Dendritic cell treated with granulocyte-macrophage colony-stimulating factor and Interleukin-4, amounts not matched to agents 40 ng/mL and 50 ng/mL, for 4 days (primary cell): ENCODE data around the gene TLX2.

Experiments used
- H3K27ac Mint-ChIP-seq: one replicate; pipeline ENCODE4 v1.8.0; 2022; ENCODE audit warnings: mild to moderate bottlenecking, mixed read lengths
- H3K27me3 Mint-ChIP-seq: one replicate; pipeline ENCODE4 v1.8.0; 2022; ENCODE audit warnings: mild to moderate bottlenecking, mixed read lengths
- H3K36me3 Mint-ChIP-seq: one replicate; pipeline ENCODE4 v1.8.0; 2022; ENCODE audit warnings: low read depth, mixed read lengths
- H3K4me1 Mint-ChIP-seq: one replicate; pipeline ENCODE4 v1.8.0; 2022; ENCODE audit warnings: low read depth, mixed read lengths
- H3K4me3 Mint-ChIP-seq: one replicate; pipeline ENCODE4 v1.8.0; 2022; ENCODE audit warnings: mild to moderate bottlenecking, moderate library complexity, mixed read lengths
- H3K9me3 Mint-ChIP-seq: one replicate; pipeline ENCODE4 v1.8.0; 2022; ENCODE audit warnings: mixed read lengths
- intact Hi-C: fragments of 100-400 bp; cut with micrococcal nuclease; formaldehyde crosslinking; loops from one replicate; pipeline ENCODE4 v1.15.0; 2022

The TLX2 gene

GRCh38 chr2:74528600-74529356, 14.5 kb downstream of the TLX2 start:
- Mint-ChIP-seq H3K4me3 (peak overlapping the region; percentile 99), H3K4me1 (peaks cover 48% of the 10 kb centered on the region), H3K9me3 (no peaks in the 10 kb centered on the region), H3K27me3 (no peaks in the 10 kb centered on the region), H3K27ac (peak overlapping the region; percentile 97), H3K36me3 (peaks cover 67% of the 10 kb centered on the region)
- intact Hi-C loops = loop anchor here (1.0 to 2.0 kb wide), 3 partner anchors 21 to 74 kb away; partner anchors contain the start of genes INO80B, PCGF1 and TTC31

- H3K27ac Mint-ChIP-seq = peak within 1 kb of the TSS; percentile 97
- no peaks in the 10 kb centered on the region for H3K27me3 Mint-ChIP-seq
- intact Hi-C loops = loop anchor here (1.0 to 5.0 kb wide), 6 partner anchors 22 to 277 kb away; partner anchors contain the start of genes INO80B, LBX2, PCGF1 and TTC31
- peak within 1 kb of the TSS; percentile 99 for H3K4me3 Mint-ChIP-seq
- H3K4me1 Mint-ChIP-seq = peaks cover 48% of the 10 kb centered on the region
- no peaks in the 10 kb centered on the region for H3K9me3 Mint-ChIP-seq
- H3K36me3 Mint-ChIP-seq = peaks cover 75% of the 10 kb centered on the region
These were observed 15.3 kb downstream of the TLX2 start, which contains the start of the genes AUP1 and HTRA2 for GRCh38 chr2:74529357-74530238. TSS of gene AUP1 (minus strand) at chr2:74529706. CDS start at chr2:74529629, 77 bp downstream. TSS of gene HTRA2 (plus strand) at chr2:74529933. CDS start at chr2:74530007, 74 bp downstream.

- Mint-ChIP-seq H3K36me3 (peaks cover 81% of the 10 kb centered on the region), H3K9me3 (no peaks in the 10 kb centered on the region), H3K27me3 (no peaks in the 10 kb centered on the region)
These were observed 16.3 kb downstream of the TLX2 start for GRCh38 chr2:74530239-74531187.

GRCh38 chr2:74531666-74532065, 17.4 kb downstream of the TLX2 start:
- H3K27ac Mint-ChIP-seq = peak overlapping the region; percentile 39
- intact Hi-C loops = loop anchor here (5.0 kb wide), 3 partner anchors 34 to 279 kb away; partner anchors contain the start of gene LBX2
- H3K27me3 Mint-ChIP-seq = no peaks in the 10 kb centered on the region
- H3K9me3 Mint-ChIP-seq = no peaks in the 10 kb centered on the region
- H3K4me1 Mint-ChIP-seq = peaks cover 41% of the 10 kb centered on the region
- no peak overlapping the region for H3K4me3 Mint-ChIP-seq
- peaks cover 78% of the 10 kb centered on the region for H3K36me3 Mint-ChIP-seq

More at GRCh38 chr2:74530239-74531187, 16.3 kb downstream of the TLX2 start:
- peak overlapping the region; percentile 99 for H3K4me3 Mint-ChIP-seq
- intact Hi-C loops = loop anchor here (5.0 kb wide), 3 partner anchors 33 to 278 kb away; partner anchors contain the start of gene LBX2
- peaks cover 48% of the 10 kb centered on the region for H3K4me1 Mint-ChIP-seq
- peak overlapping the region; percentile 97 for H3K27ac Mint-ChIP-seq

- Mint-ChIP-seq H3K27me3 (no peaks in the 10 kb centered on the region), H3K4me1 (peaks cover 36% of the 10 kb centered on the region), H3K36me3 (peaks cover 72% of the 10 kb centered on the region), H3K4me3 (no peak overlapping the region), H3K27ac (peak overlapping the region; percentile 39), H3K9me3 (no peaks in the 10 kb centered on the region)
- intact Hi-C loops = loop anchor here (5.0 kb wide), 3 partner anchors 35 to 280 kb away; partner anchors contain the start of gene LBX2
These were observed 18.0 kb downstream of the TLX2 start for GRCh38 chr2:74532222-74532621.

GRCh38 chr2:74533464-74533863, 19.2 kb downstream of the TLX2 start:
- Mint-ChIP-seq H3K4me3 (no peak overlapping the region), H3K27me3 (peaks cover 2% of the 10 kb centered on the region), H3K4me1 (peaks cover 23% of the 10 kb centered on the region), H3K9me3 (no peaks in the 10 kb centered on the region), H3K36me3 (peaks cover 60% of the 10 kb centered on the region), H3K27ac (no peak overlapping the region)
- intact Hi-C loops = loop anchor here (5.0 kb wide), 3 partner anchors 36 to 281 kb away; partner anchors contain the start of gene LBX2

- intact Hi-C loops = loop anchor here (5.0 kb wide), 3 partner anchors 37 to 282 kb away; partner anchors contain the start of gene LBX2
- no peak overlapping the region for H3K4me3 Mint-ChIP-seq
- H3K9me3 Mint-ChIP-seq = no peaks in the 10 kb centered on the region
- H3K4me1 Mint-ChIP-seq = peaks cover 24% of the 10 kb centered on the region
- no peak overlapping the region for H3K27ac Mint-ChIP-seq
- peaks cover 50% of the 10 kb centered on the region for H3K36me3 Mint-ChIP-seq
- H3K27me3 Mint-ChIP-seq = peaks cover 2% of the 10 kb centered on the region
These were observed 20.2 kb downstream of the TLX2 start for GRCh38 chr2:74534411-74534810.

- H3K27ac Mint-ChIP-seq = no peak overlapping the region
- H3K4me1 Mint-ChIP-seq = peaks cover 27% of the 10 kb centered on the region
- intact Hi-C loops = no loop called here
- no peak overlapping the region for H3K4me3 Mint-ChIP-seq
- no peaks in the 10 kb centered on the region for H3K9me3 Mint-ChIP-seq
- peaks cover 50% of the 10 kb centered on the region for H3K36me3 Mint-ChIP-seq
- peaks cover 2% of the 10 kb centered on the region for H3K27me3 Mint-ChIP-seq
These were observed 21.3 kb downstream of the TLX2 start for GRCh38 chr2:74535440-74535965.

GRCh38 chr2:74536166-74536950, 22.1 kb downstream of the TLX2 start:
- no peaks in the 10 kb centered on the region for H3K9me3 Mint-ChIP-seq
- H3K27ac Mint-ChIP-seq = no peak overlapping the region
- peaks cover 43% of the 10 kb centered on the region for H3K36me3 Mint-ChIP-seq
- peaks cover 19% of the 10 kb centered on the region for H3K4me1 Mint-ChIP-seq
- intact Hi-C loops = no loop called here
- H3K4me3 Mint-ChIP-seq = no peak overlapping the region
- peaks cover 2% of the 10 kb centered on the region for H3K27me3 Mint-ChIP-seq

GRCh38 chr2:74537140-74537539, 22.9 kb downstream of the TLX2 start:
- no peak overlapping the region for H3K4me3 Mint-ChIP-seq
- intact Hi-C loops = no loop called here
- H3K9me3 Mint-ChIP-seq = no peaks in the 10 kb centered on the region
- H3K4me1 Mint-ChIP-seq = peaks cover 11% of the 10 kb centered on the region
- H3K36me3 Mint-ChIP-seq = peaks cover 40% of the 10 kb centered on the region
- H3K27ac Mint-ChIP-seq = no peak overlapping the region
- H3K27me3 Mint-ChIP-seq = peaks cover 2% of the 10 kb centered on the region

- peaks cover 9% of the 10 kb centered on the region for H3K4me1 Mint-ChIP-seq
- no peak overlapping the region for H3K4me3 Mint-ChIP-seq
- peaks cover 29% of the 10 kb centered on the region for H3K36me3 Mint-ChIP-seq
- intact Hi-C loops = no loop called here
- H3K27me3 Mint-ChIP-seq = peaks cover 2% of the 10 kb centered on the region
- H3K9me3 Mint-ChIP-seq = no peaks in the 10 kb centered on the region
- H3K27ac Mint-ChIP-seq = no peak overlapping the region
These were observed 24.7 kb downstream of the TLX2 start for GRCh38 chr2:74538881-74539339.

GRCh38 chr2:74540291-74540690, 26.0 kb downstream of the TLX2 start:
- H3K9me3 Mint-ChIP-seq = no peaks in the 10 kb centered on the region
- H3K27me3 Mint-ChIP-seq = peaks cover 2% of the 10 kb centered on the region
- peaks cover 18% of the 10 kb centered on the region for H3K36me3 Mint-ChIP-seq
- intact Hi-C loops = no loop called here
- H3K27ac Mint-ChIP-seq = no peak overlapping the region
- H3K4me3 Mint-ChIP-seq = no peak overlapping the region
- peaks cover 9% of the 10 kb centered on the region for H3K4me1 Mint-ChIP-seq
